ENCODE data around the gene TMEM238. TPM values are rescaled to one million over a fixed set of nuclear protein-coding genes. Genes with fewer than 3 reads are reported as not detected.
A peak's percentile ranks its signal among the peaks of the same experiment; 100 is the strongest.

The TMEM238 gene
- total and polyA plus RNA-seq, 10 of the 15 experiments (the other 5 are each of a cell fraction or from before 2014, with no cell fraction given) = 0.05 to 16.9 (median 0.58) TPM; not detected in 1

DNA sequence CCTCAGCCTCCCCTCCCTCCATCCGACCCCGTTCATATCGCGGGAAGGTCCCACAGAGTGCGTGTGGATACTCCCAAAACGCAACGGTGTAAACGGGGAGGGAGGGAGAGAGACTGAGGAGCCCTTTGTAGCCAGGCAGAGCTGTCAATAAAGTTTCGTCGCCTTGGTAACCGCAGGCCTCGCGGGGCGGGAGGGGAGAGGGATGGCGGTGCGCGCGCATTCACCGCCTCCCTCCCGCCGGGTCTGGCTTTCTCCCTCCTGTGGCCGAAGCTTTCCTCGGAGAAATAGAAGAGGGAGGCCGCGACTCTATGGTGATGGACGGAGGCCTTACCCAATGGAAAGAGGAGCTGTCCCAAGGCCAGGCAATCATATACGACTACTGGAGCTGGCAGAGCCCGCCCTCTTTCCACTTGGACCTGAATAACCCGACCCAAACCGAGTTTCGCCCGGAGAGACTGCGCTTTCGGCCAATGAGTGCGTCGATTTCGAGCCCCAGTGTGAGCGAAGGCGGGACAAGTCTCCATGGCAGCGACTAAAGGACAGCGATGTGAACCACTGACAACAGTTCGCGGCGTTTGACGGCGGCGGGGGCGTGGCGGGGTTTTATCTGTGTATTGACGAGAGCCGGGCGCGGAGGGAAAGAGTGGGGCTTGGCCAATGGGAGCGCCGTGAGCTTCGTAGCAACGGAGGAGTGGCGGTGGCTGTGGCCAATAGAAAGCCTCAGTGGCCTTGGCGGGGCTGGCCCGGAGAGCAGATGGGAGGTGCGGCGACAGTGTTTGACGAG is 44.8 kb downstream of the TMEM238 start, which contains the start of gene KMT5C (continued):
- TF ChIP-seq, protein P1, sequence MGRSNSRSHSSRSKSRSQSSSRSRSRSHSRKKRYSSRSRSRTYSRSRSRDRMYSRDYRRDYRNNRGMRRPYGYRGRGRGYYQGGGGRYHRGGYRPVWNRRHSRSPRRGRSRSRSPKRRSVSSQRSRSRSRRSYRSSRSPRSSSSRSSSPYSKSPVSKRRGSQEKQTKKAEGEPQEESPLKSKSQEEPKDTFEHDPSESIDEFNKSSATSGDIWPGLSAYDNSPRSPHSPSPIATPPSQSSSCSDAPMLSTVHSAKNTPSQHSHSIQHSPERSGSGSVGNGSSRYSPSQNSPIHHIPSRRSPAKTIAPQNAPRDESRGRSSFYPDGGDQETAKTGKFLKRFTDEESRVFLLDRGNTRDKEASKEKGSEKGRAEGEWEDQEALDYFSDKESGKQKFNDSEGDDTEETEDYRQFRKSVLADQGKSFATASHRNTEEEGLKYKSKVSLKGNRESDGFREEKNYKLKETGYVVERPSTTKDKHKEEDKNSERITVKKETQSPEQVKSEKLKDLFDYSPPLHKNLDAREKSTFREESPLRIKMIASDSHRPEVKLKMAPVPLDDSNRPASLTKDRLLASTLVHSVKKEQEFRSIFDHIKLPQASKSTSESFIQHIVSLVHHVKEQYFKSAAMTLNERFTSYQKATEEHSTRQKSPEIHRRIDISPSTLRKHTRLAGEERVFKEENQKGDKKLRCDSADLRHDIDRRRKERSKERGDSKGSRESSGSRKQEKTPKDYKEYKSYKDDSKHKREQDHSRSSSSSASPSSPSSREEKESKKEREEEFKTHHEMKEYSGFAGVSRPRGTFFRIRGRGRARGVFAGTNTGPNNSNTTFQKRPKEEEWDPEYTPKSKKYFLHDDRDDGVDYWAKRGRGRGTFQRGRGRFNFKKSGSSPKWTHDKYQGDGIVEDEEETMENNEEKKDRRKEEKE (IDR thresholded peaks at IDR 0.05) = no peak
- TF ChIP-seq NRF1 (conservative IDR thresholded peaks at IDR 0.05; ENCODE audit: low read depth, low read length) (0 out of 2 replicates have a peak, but pooled peaks have one; percentile 4), RB1 (IDR thresholded peaks at IDR 0.05; ENCODE audit: borderline replicate concordance) (peak; percentile 56; the same call in 1 of the 2 replicates), SPI1 (IDR thresholded peaks at IDR 0.05; ENCODE audit: borderline replicate concordance, insufficient read depth, low read depth, low read length) (no peak), ZBTB33 (IDR thresholded peaks at IDR 0.05) (no peak; the same call in 1 of the 2 replicates), RAD51 (IDR thresholded peaks at IDR 0.05) (no peak), KDM1A (IDR thresholded peaks at IDR 0.05; ENCODE audit: borderline replicate concordance) (no peak), CREM (IDR thresholded peaks at IDR 0.05; ENCODE audit: low read depth) (peak; percentile 94), SIN3A (IDR thresholded peaks at IDR 0.05; ENCODE audit: low read depth, low read length) (peak; percentile 53; the same call in 1 of the 2 replicates), IRF3 (IDR thresholded peaks at IDR 0.05) (peak; percentile 97), PAX8 (IDR thresholded peaks at IDR 0.05) (no peak), EP300 (IDR thresholded peaks at IDR 0.05; ENCODE audit: borderline replicate concordance in 1 of 2, control insufficient read depth in 1 of 2, low read depth in 2 of 2, low read length in 2 of 2) (no peak), PML (IDR thresholded peaks at IDR 0.05; ENCODE audit: low read length) (no peak)
- TF ChIP-seq, protein P2, sequence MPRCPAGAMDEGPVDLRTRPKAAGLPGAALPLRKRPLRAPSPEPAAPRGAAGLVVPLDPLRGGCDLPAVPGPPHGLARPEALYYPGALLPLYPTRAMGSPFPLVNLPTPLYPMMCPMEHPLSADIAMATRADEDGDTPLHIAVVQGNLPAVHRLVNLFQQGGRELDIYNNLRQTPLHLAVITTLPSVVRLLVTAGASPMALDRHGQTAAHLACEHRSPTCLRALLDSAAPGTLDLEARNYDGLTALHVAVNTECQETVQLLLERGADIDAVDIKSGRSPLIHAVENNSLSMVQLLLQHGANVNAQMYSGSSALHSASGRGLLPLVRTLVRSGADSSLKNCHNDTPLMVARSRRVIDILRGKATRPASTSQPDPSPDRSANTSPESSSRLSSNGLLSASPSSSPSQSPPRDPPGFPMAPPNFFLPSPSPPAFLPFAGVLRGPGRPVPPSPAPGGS (IDR thresholded peaks at IDR 0.05; ENCODE audit: borderline replicate concordance, insufficient read depth, low read depth, low read length, poor library complexity, severe bottlenecking) = no peak
- TF ChIP-seq, protein P3, sequence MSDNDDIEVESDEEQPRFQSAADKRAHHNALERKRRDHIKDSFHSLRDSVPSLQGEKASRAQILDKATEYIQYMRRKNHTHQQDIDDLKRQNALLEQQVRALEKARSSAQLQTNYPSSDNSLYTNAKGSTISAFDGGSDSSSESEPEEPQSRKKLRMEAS (IDR thresholded peaks at IDR 0.05; ENCODE audit: low read depth, low read length) = no peak
- TF ChIP-seq, protein P4, sequence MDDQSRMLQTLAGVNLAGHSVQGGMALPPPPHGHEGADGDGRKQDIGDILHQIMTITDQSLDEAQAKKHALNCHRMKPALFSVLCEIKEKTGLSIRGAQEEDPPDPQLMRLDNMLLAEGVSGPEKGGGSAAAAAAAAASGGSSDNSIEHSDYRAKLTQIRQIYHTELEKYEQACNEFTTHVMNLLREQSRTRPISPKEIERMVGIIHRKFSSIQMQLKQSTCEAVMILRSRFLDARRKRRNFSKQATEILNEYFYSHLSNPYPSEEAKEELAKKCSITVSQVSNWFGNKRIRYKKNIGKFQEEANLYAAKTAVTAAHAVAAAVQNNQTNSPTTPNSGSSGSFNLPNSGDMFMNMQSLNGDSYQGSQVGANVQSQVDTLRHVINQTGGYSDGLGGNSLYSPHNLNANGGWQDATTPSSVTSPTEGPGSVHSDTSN (IDR thresholded peaks at IDR 0.05; ENCODE audit: insufficient replicate concordance, low read depth, low read length) = peak; percentile 94
